T-helper 2 cell (primary cell): Measurements from ENCODE around the gene LYG2.
"Not testable (repeated sequence)": the region's sequence is repeated elsewhere in the genome, so short reads cannot be mapped to it uniquely, and the experiment has no call there.

ENCODE experiments used
- DNase-seq, 5 experiments: peaks; one replicate each; pipeline versions ENCODE4 v3.0.0 to v3.0.0-alpha.2; 2012 to 2022
- total RNA-seq, 2 donors: gene quantifications; one replicate each; lab custom pipeline; 2026; lab: John Stamatoyannopoulos, UW

LYG2 gene, protein sequence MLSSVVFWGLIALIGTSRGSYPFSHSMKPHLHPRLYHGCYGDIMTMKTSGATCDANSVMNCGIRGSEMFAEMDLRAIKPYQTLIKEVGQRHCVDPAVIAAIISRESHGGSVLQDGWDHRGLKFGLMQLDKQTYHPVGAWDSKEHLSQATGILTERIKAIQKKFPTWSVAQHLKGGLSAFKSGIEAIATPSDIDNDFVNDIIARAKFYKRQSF
- 0 to 0.31 reads per million in 2 donors for total RNA-seq

DNA sequence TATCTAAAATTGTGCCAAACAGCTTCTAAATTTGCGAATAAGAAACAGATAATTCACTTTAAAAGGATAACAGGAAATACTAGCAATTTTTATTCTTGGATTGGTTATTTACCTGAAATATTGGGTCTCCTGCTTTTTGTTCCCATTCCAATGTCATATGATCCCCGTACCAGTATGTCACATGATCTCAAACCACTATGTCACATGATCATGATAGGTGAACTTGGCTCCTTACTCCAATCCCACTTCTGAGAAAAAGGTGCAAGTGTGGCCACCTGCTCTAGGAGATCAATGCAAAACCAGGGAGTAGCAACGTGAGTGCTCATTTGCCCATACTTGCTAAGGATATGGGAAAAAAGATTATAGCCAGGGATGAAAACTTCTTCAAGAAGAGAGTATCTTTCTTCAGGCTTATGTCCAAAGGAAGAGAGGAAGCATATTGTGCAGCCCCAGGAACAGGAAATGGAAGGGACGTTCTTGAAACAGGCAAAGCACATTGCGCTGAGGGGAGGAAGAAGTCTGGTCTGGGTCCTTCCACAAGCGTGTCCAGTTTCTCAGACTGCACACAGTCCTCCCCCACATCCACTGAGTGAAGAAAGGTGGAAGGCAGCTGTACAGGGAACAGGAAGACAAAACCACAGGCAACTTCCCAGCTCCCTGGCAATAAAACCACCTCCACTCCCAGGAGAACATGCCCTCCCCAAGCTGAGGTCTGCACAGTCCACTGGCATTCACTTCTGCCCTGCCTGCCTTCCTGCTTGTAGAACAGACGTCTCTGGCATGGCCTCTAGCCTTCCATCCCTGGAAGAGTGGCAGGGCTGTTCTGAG lies at the start of gene LYG2:
Gene LYG2 (minus strand): TSS at position 176 of the 828 bp plus-strand sequence. CDS start 1,406 bp downstream, outside the sequence.
- DNase-seq, result no peak

DNA sequence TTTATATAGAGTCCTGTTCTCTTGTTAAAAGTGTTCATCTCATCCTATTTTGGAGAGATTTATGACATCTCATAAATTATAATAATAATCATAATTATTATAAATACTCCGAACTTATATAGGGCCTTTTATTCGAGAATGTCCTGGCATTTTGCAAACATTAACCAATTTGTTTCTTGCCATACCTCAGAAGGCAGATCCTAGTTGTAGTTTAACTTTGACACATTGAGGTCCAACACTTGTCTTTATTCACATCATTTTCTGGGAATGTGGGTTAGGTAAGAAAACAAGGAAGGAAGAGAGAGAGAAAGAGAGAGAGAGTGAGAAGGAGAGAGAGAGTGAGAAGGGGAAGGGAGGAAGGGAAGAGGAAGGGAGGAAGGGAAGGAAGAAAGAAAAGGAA lies 45.6 kb upstream of the LYG2 start, which contains the start of gene LYG1:
Gene LYG1 (minus strand): TSS at position 101 of the 400 bp plus-strand sequence. CDS start 5,527 bp downstream, outside the sequence.
- DNase-seq, result not testable (repeated sequence)

DNA sequence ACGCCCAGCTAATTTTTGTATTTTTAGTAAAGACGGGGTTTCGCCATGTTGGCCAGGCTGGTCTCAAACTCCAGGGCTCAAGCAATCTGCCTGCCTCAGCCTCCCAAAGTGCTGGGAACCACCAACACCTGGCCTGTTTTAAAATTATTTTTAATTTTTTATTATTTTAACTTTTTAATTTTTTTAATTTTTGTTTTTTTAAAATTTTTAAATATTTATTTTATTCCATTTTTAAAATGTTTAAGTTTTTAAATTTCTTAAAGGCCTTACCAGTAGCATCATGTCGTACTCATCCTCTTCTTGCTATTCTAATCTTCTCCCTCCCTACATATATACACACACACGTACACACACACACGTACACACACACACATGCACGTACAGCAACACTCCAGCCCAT lies 44.1 kb upstream of the LYG2 start:
- DNase-seq, result no peak

DNA sequence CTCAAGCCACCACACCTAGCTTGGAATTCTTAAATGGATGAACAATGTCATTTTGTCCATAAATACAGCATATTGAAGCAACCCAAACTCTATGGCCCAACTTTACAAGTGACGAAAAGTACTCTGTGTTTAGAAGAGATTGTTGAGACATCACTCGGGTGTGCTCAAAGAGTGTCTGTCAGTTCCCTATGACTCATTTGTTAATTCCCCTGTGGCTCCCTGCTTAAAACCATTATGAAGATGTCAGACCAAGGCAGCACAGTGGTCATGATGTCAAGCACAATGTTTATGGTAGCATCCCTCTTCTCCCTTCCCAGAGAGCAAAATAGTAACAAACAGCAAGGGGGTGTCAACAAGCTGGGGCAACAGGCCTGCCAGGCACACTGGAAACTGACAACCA lies 42.5 kb upstream of the LYG2 start:
- DNase-seq, result no peak

DNA sequence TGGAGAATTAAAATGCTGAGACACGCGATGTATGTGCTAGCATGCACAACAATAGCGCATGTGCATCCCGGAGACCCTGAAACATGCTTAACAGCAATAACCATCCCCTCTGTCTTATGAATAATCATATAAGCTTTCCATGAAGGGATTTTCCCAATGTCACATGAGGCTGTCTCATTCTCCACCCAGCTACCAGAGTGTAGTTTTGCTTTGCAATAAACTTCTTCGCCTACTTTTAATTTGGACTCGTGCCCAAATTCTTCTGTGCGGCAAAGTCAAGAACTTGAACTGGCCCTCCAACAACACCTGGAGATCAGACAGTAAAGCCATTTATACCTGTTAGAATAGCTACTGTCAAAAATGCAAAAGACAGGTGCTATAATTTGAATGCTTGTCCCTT lies 30.1 kb upstream of the LYG2 start:
- no peak for DNase-seq

DNA sequence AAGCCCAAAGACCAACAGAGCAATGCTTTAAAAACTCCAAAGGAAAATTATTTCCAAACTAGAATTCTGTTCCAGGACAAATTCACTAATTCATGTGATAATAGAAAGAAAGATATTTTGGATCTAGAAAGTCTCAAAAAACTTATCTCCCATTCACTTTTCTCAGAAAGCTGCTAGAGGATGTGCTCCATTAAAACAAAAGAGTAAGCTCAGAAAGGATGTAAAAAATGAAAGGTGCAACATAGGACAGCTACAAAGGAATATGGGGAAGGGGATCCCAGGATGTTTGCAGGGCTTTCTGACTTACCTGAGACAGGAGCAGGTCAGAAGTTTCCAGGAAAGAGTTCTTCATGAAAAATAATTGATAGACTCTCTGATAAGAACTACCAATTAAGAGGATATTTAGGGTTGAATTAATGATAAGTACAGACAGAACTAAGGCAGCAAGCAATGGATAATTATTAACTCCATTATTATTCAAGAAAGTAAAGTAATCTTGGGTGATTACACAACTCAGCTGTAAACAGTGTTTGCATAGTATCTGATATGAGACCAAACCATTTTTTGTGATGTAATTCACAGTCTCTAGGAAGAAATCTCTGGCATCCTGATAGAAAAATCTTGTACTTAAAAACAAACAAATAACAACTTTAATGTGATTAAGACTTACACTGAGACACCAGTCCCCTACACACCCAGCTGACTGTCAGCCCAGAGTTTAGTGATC lies 24.7 kb upstream of the LYG2 start:
- no peak for DNase-seq

DNA sequence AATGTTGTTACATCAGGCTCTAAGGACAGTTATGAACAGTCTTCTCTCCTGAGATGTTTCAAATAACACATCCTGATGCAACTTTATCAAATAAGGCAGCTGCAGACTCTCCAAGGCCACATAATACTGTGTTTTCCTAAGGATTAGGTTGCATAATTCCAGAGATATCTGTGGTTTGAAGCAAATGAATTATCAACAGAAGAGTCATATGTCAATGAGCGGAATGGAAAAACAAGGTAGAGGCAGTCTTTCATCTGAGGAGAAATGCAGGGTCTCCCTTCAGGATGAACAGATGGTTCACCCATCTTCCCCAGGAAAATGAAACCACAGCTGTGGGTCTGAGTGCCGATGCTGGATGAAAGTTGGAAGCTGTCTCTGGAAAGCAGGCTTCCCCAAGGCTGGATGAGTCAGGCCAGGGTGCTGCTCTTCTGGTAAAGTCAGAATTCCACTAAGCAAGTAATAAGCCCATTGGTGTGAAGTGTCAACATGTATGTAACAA lies 23.4 kb upstream of the LYG2 start:
- DNase-seq, result no peak

DNA sequence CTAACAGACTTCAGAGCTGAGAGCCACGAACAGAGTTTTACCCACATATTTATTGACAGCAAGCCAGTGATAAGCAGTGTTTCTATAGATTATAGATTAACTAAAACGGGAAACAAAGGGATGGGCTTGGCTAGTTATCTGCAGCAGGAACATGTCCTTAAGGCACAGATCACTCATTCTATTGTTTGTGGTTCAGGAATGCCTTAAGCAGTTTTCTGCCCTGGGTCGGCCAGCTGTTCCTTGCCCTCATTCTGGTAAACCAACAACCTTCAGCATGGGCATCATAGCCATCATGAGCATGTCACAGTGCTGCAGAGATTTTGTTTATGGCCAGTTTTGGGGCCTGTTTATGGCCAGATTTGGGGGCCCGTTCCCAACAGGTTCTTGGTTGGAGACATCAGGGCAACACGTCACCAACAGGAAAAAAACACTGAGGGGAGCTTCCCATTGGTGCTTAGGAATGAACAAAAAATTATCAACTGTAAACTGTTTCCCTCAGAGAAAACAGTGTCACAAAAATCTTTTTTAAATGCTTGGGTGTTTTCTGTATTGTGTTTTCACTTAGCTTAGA lies 22.8 kb upstream of the LYG2 start:
- not testable (repeated sequence) for DNase-seq

DNA sequence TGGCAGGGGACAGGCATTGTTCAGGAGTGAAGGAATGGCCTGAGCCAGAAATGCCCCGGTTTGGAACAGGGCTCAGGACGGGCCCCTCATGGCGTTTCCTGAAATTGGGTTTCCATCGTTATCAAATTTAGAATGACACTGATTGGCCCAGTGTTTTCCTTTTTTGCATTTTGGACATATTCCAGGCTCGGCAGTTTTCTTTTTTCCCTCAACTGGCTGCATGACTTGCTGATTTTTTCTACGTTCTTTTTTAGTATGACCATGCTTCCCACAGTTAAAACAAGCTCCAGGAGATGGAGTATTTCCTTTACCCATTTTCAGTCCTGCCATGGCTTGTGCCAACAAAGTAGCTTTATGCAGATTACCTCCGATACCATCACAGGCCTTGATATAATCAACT lies 20.4 kb upstream of the LYG2 start:
- DNase-seq, result no peak

DNA sequence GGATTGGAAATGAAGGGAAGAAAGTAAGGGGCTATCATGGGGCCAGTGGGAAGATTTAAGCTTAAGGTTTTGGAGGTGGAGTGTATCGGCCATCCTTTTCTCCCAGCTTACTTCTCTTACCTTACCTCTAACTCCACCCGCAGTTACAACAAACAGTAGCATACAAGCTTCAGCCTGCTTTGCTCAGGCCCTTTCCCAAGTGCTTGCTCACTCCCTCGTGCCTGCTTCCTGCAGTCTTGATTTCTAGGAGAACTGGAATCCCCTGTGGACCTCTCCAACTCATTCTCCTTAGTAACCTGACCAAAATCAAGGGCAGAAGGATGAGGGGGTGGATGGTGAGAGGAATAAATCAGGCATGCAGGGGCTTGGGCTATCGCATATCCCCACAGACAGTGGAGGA lies 5.8 kb upstream of the LYG2 start:
- no peak for DNase-seq

DNA sequence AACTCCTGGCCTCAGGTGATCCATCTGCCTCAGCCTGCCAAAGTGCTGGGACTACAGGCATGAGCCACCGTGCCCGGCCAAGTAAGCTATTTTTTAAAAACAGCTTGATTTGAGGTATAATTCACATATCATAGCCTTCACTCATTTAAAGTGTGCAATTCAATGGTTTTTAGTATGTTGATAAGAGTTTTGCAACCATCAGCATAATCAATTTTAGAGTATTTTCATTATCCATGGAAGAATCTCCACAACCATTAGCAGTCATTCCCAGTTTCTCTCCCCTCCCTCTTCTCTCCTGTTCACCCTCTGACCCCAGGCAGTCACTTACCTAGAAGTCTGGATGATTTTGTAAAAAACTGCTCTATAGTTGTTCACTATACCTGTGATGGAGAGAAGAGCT lies 4.7 kb upstream of the LYG2 start:
- DNase-seq, result no peak

DNA sequence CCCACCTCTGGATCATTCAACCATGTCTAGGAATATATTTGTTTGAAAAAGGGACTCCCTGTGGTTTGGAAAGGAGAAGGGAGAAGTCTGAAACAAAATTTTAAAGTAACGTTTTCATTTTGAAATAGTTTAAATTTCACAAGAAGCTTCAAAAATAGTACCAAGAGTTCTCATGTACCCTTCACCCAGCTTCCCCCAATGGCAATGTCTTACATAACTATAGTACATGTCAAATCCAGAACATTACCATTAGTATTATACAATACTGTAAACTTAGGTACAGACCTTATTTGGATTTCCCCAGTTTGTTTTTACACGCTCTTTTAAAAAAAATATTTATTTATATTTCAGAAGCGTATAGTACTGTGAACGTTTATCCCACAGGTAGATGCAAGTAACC lies 4.0 kb upstream of the LYG2 start:
- no peak for DNase-seq

DNA sequence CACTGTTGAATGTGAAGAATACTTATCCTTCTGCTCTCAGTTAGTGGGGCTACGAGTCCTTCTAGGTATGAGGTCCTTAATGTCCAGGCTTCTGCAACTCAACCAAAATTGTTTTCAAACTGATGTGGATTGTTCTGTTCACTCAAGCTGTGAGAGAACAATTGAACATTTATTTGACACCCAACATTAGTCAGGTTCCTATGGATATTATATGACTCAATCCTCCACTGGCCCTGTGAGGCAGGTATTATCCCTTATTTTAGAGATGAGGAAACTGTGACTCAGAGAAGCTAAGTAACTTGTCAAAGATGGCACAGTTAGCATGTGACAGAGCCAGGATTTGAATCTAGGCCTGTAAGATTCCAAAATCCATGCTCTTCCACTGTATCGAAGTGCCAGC lies 1.2 kb upstream of the LYG2 start:
- DNase-seq, result no peak

DNA sequence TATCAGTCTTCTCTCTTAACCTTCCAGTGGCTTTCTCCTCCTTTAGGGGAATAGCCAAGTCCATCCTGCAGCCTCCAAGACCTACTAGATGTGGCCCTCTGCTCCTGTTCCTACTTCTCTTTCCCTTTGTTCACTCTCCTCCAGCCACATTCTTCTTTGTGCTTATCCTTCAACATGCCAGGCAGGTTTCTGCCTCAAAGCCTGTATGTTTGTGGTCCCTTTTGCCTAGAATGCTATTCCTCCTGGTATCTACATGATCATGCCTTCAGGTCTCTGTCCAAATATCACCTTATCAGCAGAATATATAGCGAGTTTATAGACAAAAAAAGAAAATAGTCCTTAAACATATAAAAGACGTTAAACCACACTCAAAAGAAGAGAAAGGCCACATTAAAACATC lies 5.5 kb downstream of the LYG2 start:
- DNase-seq, result no peak

DNA sequence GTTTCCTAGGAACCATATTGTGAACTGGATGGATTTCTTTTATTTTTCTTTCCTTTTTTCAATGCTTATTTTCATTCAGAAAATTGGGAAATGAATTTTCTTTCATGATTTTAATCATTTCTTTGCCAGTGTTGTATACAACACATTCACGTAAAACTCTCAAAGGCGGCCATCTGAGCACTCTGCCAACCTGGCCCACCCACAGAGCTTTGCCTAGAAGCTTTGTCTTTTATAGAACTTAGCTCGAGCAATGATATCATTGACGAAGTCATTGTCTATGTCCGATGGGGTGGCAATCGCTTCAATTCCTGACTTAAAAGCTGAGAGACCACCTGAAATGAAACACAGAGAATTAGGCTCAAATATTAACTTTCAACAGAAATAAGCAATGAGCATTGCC lies 13.3 kb downstream of the LYG2 start:
- no peak for DNase-seq

DNA sequence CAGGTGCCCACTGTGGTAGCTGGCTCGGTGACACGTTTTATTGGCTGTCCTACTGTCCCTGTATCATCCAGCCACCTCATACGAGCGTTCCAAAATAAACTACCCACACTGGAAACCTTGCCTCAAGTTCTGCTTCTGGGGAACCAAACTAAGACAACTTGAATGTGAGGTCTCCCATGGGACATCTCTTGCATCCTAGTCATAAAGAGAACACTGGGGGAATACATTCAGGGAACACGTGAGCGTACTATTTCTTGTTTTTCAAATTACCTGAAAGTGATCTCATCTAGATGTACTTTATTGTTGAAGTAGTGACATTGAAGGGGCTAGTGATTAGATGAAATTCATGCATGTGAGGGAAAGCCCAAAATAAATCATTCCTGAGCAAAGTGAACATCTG lies 15.0 kb downstream of the LYG2 start:
- no peak for DNase-seq

DNA sequence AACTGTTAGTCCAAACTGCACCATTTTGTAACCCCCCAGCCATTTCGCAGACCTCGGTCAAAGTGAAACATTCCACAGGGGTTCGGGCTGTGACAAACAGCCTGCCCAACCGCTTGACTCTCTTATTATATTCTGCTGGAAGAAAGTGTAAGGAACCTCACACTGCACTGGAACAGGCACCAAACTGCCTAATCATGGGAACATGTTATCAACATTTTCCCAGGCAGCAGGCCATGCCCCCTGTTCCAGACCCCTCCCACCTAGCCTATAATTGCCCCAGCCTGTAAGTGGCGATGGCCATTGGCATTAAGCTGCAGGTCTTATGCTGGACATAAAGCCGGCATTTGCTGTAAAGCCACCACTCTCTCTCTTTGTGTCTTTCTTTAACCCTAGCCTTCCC lies 16.9 kb downstream of the LYG2 start:
- DNase-seq, result no peak

DNA sequence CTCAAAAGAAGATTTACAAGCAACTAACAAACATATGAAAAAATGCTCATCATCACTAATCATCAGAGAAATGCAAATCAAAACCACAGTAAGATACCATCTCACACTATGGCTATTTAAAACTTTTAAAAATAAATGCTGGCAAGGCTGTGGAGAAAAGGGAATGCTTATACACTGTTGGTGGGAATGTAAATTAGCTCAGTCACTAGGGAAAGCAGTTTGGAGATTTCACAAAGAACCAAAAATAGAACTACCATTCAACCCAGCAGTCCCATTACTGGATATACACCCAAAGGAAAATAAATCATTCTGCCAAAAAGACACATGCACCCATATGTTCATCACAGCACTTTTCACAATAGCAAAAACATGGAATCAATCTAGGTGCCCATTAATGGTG lies 22.3 kb downstream of the LYG2 start:
- not testable (repeated sequence) for DNase-seq

DNA sequence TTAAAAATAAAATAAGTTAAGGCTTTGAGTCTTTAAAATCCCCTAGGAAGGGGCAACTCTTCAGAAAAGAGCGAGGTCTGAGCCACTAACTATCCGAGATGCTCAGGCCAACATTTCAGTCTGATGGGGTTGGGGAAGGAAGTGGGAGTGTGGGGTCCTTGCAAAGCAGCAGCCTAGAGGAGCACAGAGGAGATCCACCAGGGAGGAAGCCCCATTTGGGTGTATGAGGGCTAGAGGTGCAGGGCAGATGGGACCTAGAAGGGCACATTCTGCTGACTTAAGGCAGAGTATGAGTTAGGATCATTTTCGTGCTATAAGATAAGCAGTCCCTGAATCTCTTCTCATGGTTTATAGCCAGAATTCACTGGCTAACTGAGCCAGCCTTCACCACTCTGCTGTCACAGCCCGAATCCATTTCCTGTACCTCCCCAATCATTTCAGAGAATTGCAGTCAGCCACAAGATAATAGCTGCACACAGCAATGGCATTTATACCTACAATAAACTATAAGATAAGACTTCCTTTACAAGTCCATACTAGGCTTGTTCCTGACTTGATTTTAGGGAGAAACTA lies 37.5 kb downstream of the LYG2 start:
- DNase-seq, result no peak

DNA sequence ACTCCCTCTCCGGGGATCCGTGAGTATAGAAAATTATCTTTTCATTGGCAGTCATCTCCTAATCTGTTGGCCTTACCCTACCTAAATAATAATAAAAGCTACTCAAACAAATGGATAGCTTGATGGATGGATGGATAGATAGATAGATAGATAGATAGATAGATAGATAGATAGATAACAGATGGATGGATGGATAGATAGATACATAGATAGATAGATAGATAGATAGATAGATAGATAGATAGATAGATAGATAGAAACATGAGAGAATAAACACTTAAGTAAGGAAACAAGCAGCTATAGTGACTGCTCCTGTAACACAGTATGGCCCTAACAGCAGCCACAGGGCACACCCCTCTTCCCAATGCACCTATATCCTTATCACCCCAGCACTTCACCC lies 39.4 kb downstream of the LYG2 start:
- no peak for DNase-seq

DNA sequence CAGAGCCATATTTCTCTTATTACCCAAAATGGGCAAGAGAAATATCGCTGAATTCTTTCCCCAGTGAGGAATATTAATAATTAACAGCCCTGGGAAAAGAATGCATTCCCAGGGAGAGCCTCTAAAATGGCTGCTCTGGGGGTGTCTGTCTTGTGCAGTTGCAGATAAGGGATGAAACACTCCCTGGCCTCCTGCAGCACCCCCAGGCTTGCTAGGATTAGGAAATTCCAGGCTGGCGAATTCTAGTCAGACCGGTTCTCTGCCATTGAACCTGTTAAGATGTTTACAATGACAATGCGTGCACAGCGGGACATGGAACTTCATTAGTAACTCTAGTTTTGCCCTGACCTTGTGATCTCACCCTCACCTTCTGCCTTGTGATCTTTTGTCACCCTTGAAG lies 50.0 kb downstream of the LYG2 start:
- no peak for DNase-seq

DNA sequence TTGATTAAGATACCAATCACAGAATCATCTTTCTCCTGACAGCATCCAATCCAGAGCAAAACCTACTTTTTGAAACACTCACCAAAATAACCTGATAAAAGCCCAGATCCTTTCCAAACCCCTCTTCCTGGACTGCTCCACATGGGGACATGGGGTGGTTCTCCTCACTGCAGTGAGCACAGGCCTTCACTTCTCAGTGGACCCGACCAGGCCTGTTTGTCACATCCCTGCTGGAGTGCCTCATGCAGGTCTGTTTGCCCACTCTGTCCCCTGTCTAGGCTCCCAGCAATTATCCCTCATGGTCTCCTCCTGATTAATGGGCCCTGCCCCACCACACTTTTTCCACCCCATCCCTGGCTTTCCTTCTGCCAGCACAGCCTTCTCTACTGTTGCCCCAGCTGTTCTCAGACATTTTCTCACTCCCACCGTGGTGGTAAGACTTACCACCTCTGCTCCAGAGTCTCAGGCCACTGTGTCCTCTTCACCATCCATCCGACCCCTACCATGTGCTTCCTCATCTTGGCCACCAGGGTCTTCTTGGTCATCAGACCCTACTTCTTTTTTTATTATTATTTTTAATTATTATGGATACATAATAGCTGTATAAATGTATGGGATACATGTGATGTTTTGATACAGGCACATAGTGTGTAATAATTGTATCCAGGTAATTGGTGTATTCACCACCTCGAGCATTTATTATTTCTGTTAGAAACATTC lies 53.3 kb downstream of the LYG2 start:
- DNase-seq, result no peak
